NCI-H1105 (cell line): ENCODE results near the gene PCNX2.

ENCODE experiments used
- DNase-seq: peaks from one replicate; lab custom pipeline; 2025; lab: John Stamatoyannopoulos, UW

PCNX2 gene

GRCh38 chr1:232958067-232958466 is 337.5 kb downstream of the PCNX2 start:
- no peak for DNase-seq

- DNase-seq, result no peak
Observed at GRCh38 chr1:232956081-232956480, 339.4 kb downstream of the PCNX2 start.

- no peak for DNase-seq
Observed at GRCh38 chr1:232954594-232955365, 340.7 kb downstream of the PCNX2 start.

GRCh38 chr1:232952514-232953499 is 342.7 kb downstream of the PCNX2 start:
- peak; percentile 11 for DNase-seq

- DNase-seq, result no peak
Observed at GRCh38 chr1:232951605-232952004, 343.9 kb downstream of the PCNX2 start.

GRCh38 chr1:232951180-232951579 is 344.3 kb downstream of the PCNX2 start:
- DNase-seq, result no peak

- DNase-seq, result peak; percentile 72
Observed at GRCh38 chr1:232950197-232951176, 345.0 kb downstream of the PCNX2 start, which contains the start of gene NTPCR. Gene NTPCR (plus strand): TSS chr1:232950611. CDS start chr1:232950711, 100 bp downstream.

GRCh38 chr1:232949636-232950196 is 345.8 kb downstream of the PCNX2 start:
- DNase-seq, result no peak

- DNase-seq, result no peak
Observed at GRCh38 chr1:232944347-232944746, 351.2 kb downstream of the PCNX2 start.

GRCh38 chr1:232943679-232944252 is 351.8 kb downstream of the PCNX2 start:
- DNase-seq, result no peak

GRCh38 chr1:232942413-232943294 is 352.9 kb downstream of the PCNX2 start:
- no peak for DNase-seq

- no peak for DNase-seq
Observed at GRCh38 chr1:232940262-232940661, 355.3 kb downstream of the PCNX2 start.

- no peak for DNase-seq
Observed at GRCh38 chr1:232939748-232940147, 355.8 kb downstream of the PCNX2 start.

- no peak for DNase-seq
Observed at GRCh38 chr1:232938926-232939325, 356.6 kb downstream of the PCNX2 start.

GRCh38 chr1:232937741-232938375 is 357.7 kb downstream of the PCNX2 start:
- no peak for DNase-seq

GRCh38 chr1:232936941-232937340 is 358.6 kb downstream of the PCNX2 start:
- no peak for DNase-seq
